SK-N-SH (cell line): ENCODE data around the gene RAD51B. TPM values are rescaled to one million over a fixed set of nuclear protein-coding genes. Genes with fewer than 3 reads are reported as not detected.
A peak's percentile ranks its signal among the peaks of the same experiment; 100 is the strongest.

Source experiments
- CTCF ChIA-PET: fragments of 300-600, 350-600 bp; formaldehyde crosslinking; extraction: SDS; loops from one replicate; lab custom pipeline; 2021; lab: Yijun Ruan, JAX
- POLR2A ChIA-PET: fragments of 350-600 bp; sonication (Branson Sonifier 250); formaldehyde crosslinking; extraction: SDS; loops from one replicate; lab custom pipeline; 2020; ENCODE audit warnings: antibody characterized with exemption, inconsistent platforms; lab: Yijun Ruan, JAX
- DNase-seq: peaks from one replicate; pipeline ENCODE4 v3.0.0; 2012
- H2AFZ ChIP-seq: fragments of 200-600 bp; sonication (generic); 2 replicates; pipeline ENCODE4 v1.8.1; 2016; ENCODE audit warnings: antibody characterized with exemption, mild to moderate bottlenecking, low read depth
- H3F3A ChIP-seq: fragments of 200-600 bp; sonication (generic); replicated peaks from 2 replicates; pipeline ENCODE3; 2016; ENCODE audit warnings: antibody characterized with exemption, mild to moderate bottlenecking; ENCODE audit not compliant: insufficient read depth
- H3K27ac ChIP-seq, 2 experiments: fragments of 200-500 bp in 1 of 2; fragments of 200-600 bp in 1 of 2; sonication (Bioruptor generic) in 1 of 2; sonication (generic), shearing (Covaris generic) in 1 of 2; 2 replicates each; pipeline versions ENCODE4 v1.5.1 to v1.6.1; 2014 to 2016; ENCODE audit warnings: low read depth in 2 of 2, inconsistent platforms in 1 of 2, low read length in 1 of 2, mild to moderate bottlenecking in 1 of 2, mixed read lengths in 1 of 2
- H3K27me3 ChIP-seq: fragments of 200-600 bp; sonication (generic), shearing (Covaris generic); 2 replicates; pipeline ENCODE4 v1.6.1; 2016; ENCODE audit warnings: mixed run types; ENCODE audit not compliant: insufficient read depth
- H3K36me3 ChIP-seq, 2 experiments: fragments of 200-500 bp in 1 of 2; fragments of 200-600 bp in 1 of 2; sonication (Bioruptor generic) in 1 of 2; sonication (generic) in 1 of 2; replicated peaks in 1 of 2; 2 replicates each; pipeline versions ENCODE3 to v1.5.1; 2014 to 2016; ENCODE audit warnings: low read length in 1 of 2, mild to moderate bottlenecking in 1 of 2; ENCODE audit not compliant: insufficient read depth in 2 of 2, control insufficient read depth in 1 of 2
- H3K4me1 ChIP-seq, 2 experiments: fragments of 200-500 bp in 1 of 2; fragments of 200-600 bp in 1 of 2; sonication (Bioruptor generic) in 1 of 2; sonication (generic), shearing (Covaris generic) in 1 of 2; 2 replicates each; pipeline versions ENCODE4 v1.5.1 to v1.6.1; 2014 to 2016; ENCODE audit warnings: low read depth in 1 of 2, low read length in 1 of 2, mixed run types in 1 of 2; ENCODE audit not compliant: insufficient read depth in 2 of 2, control insufficient read depth in 1 of 2
- H3K4me2 ChIP-seq: fragments of 200-600 bp; sonication (generic), shearing (Covaris generic); 2 replicates; pipeline ENCODE4 v1.6.1; 2017; ENCODE audit warnings: mixed run types
- H3K4me3 ChIP-seq, 2 experiments: fragments of 200-500 bp in 1 of 2; fragments of 200-600 bp in 1 of 2; sonication (Bioruptor generic) in 1 of 2; sonication (generic), shearing (Covaris generic) in 1 of 2; 2 replicates each; pipeline versions ENCODE4 v1.5.1 to v1.8.1; 2014 to 2016; ENCODE audit warnings: low read depth in 2 of 2, inconsistent platforms in 1 of 2, low read length in 1 of 2, mild to moderate bottlenecking in 1 of 2, mixed read lengths in 1 of 2, moderate library complexity in 1 of 2
- H3K79me2 ChIP-seq: fragments of 200-600 bp; sonication (generic); 2 replicates; pipeline ENCODE4 v1.8.1; 2017; ENCODE audit warnings: mild to moderate bottlenecking; ENCODE audit not compliant: insufficient read depth
- H3K9ac ChIP-seq: fragments of 200-600 bp; sonication (generic); 2 replicates; pipeline ENCODE4 v1.6.1; 2017; ENCODE audit warnings: mixed run types
- H3K9me2 ChIP-seq: fragments of 200-600 bp; sonication (generic); 2 replicates; pipeline ENCODE4 v1.6.1; 2017; ENCODE audit warnings: mixed run types
- H3K9me3 ChIP-seq: fragments of 200-600 bp; sonication (generic); 2 replicates; pipeline ENCODE4 v1.6.1; 2017; ENCODE audit warnings: mixed run types, mild to moderate bottlenecking, moderate library complexity
- H4K20me1 ChIP-seq: fragments of 200-600 bp; sonication (generic); 2 replicates; pipeline ENCODE4 v1.6.1; 2017; ENCODE audit warnings: mild to moderate bottlenecking, mixed run types; ENCODE audit not compliant: insufficient read depth
- CTCF ChIP-seq: fragments of 200-600 bp; sonication (generic); IDR thresholded peaks from 2 replicates; pipeline ENCODE4 v1.6.1; 2017; ENCODE audit warnings: antibody characterized with exemption, mild to moderate bottlenecking, moderate library complexity
- EP300 ChIP-seq, 2 experiments: IDR thresholded peaks; 2 replicates each; pipeline versions ENCODE4 v1.4.0 to v1.6.1; 2012; ENCODE audit warnings: borderline replicate concordance in 1 of 2, low read depth in 1 of 2, low read length in 1 of 2
- EZH2phosphoT487 ChIP-seq: fragments of 200-600 bp; sonication (generic); IDR thresholded peaks from 2 replicates; pipeline ENCODE4 v1.6.1; 2017; ENCODE audit warnings: low read depth, mixed run types, mild to moderate bottlenecking, antibody characterized with exemption, moderate library complexity, borderline replicate concordance
- GATA2 ChIP-seq: sonication (generic); formaldehyde crosslinking; IDR thresholded peaks from 2 replicates; pipeline ENCODE4 v1.5.0; 2020; ENCODE audit warnings: mild to moderate bottlenecking, missing genetic modification reagents
- IRF3 ChIP-seq: fragments of 150-350 bp; IDR thresholded peaks from 2 replicates; pipeline ENCODE4 v1.6.1; 2016; ENCODE audit warnings: mild to moderate bottlenecking, low read depth, low read length
- JUND ChIP-seq: IDR thresholded peaks from 2 replicates; pipeline ENCODE4 v1.4.0; 2012
- MAX ChIP-seq: IDR thresholded peaks from 2 replicates; pipeline ENCODE4 v1.4.0; 2012; ENCODE audit warnings: low read depth
- RCOR1 ChIP-seq: fragments of 150-350 bp; IDR thresholded peaks from 2 replicates; pipeline ENCODE4 v1.6.1; 2017; ENCODE audit warnings: antibody characterized with exemption, low read length
- RFX5 ChIP-seq: IDR thresholded peaks from 2 replicates; pipeline ENCODE4 v1.6.1; 2012; ENCODE audit warnings: mild to moderate bottlenecking, improper control_type of control experiment, low read length
- TCF12 ChIP-seq: IDR thresholded peaks from 2 replicates; pipeline ENCODE4 v1.4.0; 2012
- YY1 ChIP-seq: IDR thresholded peaks from 2 replicates; pipeline ENCODE4 v1.4.0; 2012; ENCODE audit warnings: low read depth, mild to moderate bottlenecking
- WGBS: methylation state at CpG from one replicate; pipeline ENCODE4 v1.1.6; 2017; ENCODE audit warnings: low lambda C conversion rate; 5-methylcytosine and 5-hydroxymethylcytosine counted together
- polyA plus RNA-seq, 3 experiments: library from polyadenylated mRNA; depleted of rRNA; stranded (reverse); fragments of >200 nt; gene quantifications; 2 replicates each; pipeline ENCODE4 v1.2.3, GENCODE V29; 2012

The RAD51B gene
- polyA plus RNA-seq, 1 of the 3 experiments (the other 2 are of a cell fraction), result 6.0 TPM

- DNase-seq, result no peak
- CTCF ChIA-PET, result no interaction called here
- H3K27ac ChIP-seq, result peak overlapping the region; percentile 90 to 94
Observed at GRCh38 chr14:68211421-68211820, 391.8 kb downstream of the RAD51B start.

GRCh38 chr14:68211886-68212285 is 392.3 kb downstream of the RAD51B start:
- peak overlapping the region; percentile 90 to 94 for H3K27ac ChIP-seq

More at GRCh38 chr14:68211421-68211820, 391.8 kb downstream of the RAD51B start:
- H3K79me2 ChIP-seq, result no peaks in the 10 kb centered on the region
- H2AFZ ChIP-seq, result peak overlapping the region; percentile 23; the same call in 1 of the 2 replicates
- no peaks in the 10 kb centered on the region for H3K27me3 ChIP-seq
- no peaks in the 10 kb centered on the region for H3K36me3 ChIP-seq
- H3K4me2 ChIP-seq, result peak overlapping the region; percentile 56
- H3K9me2 ChIP-seq, result no peaks in the 10 kb centered on the region
- H3K9me3 ChIP-seq, result no peaks in the 10 kb centered on the region
- peak overlapping the region; percentile 38; the same call in 1 of the 2 replicates for H3K9ac ChIP-seq
- peaks cover 17% of the 10 kb centered on the region for H3F3A ChIP-seq
- TF ChIP-seq EP300 (IDR thresholded peaks at IDR 0.05; ENCODE audit: borderline replicate concordance in 1 of 2, low read depth in 1 of 2, low read length in 1 of 2) (no peak), CTCF (no peak), RCOR1 (no peak), TCF12 (no peak), MAX (no peak), YY1 (no peak), GATA2 (CRISPR knock-in tag) (no peak), EZH2phosphoT487 (no peak), IRF3 (no peak)
- no peak overlapping the region; a peak in 1 of 4 replicates for H3K4me3 ChIP-seq
- POLR2A ChIA-PET, result no interaction called here
- no peaks in the 10 kb centered on the region for H4K20me1 ChIP-seq
- 89% methylated on average over 2 of the region's 2 CpGs for WGBS
- peaks cover 0 to 20% of the 10 kb centered on the region in 2 experiments; a peak in 3 of 4 replicates for H3K4me1 ChIP-seq

More at GRCh38 chr14:68211886-68212285, 392.3 kb downstream of the RAD51B start:
- no peaks in the 10 kb centered on the region for H3K79me2 ChIP-seq
- H3F3A ChIP-seq, result peaks cover 17% of the 10 kb centered on the region
- H3K9me3 ChIP-seq, result no peaks in the 10 kb centered on the region
- ChIA-PET CTCF (no interaction called here), POLR2A (no interaction called here)
- no peak overlapping the region for H2AFZ ChIP-seq
- no peaks in the 10 kb centered on the region for H3K36me3 ChIP-seq
- no peaks in the 10 kb centered on the region for H4K20me1 ChIP-seq
- peaks cover 0 to 20% of the 10 kb centered on the region in 2 experiments; a peak in 3 of 4 replicates for H3K4me1 ChIP-seq
- no peaks in the 10 kb centered on the region for H3K27me3 ChIP-seq
- no peak for DNase-seq
- no peak for TF ChIP-seq RFX5
- TF ChIP-seq JUND, result no peak
- TF ChIP-seq RCOR1, result no peak
- 100% methylated on average over 2 of the region's 2 CpGs for WGBS
- no peak overlapping the region for H3K9ac ChIP-seq
- no peaks in the 10 kb centered on the region for H3K9me2 ChIP-seq
- no peak overlapping the region for H3K4me3 ChIP-seq
- H3K4me2 ChIP-seq, result no peak overlapping the region
